Gastroesophageal sphincter (tissue), 3 donors: ENCODE data around the gene ALDOB.

Experiments
- EP300 ChIP-seq: sonication (generic); formaldehyde crosslinking; IDR thresholded peaks from one replicate; pipeline ENCODE4 v1.6.1; 2017; ENCODE audit warnings: antibody characterized with exemption, mild to moderate bottlenecking
- POLR2A ChIP-seq, 2 donors: fragments of 450-650 bp; IDR thresholded peaks; one replicate each; pipeline ENCODE4 v1.6.1; 2017; ENCODE audit warnings: antibody characterized with exemption in 2 of 2, mild to moderate bottlenecking in 2 of 2, moderate library complexity in 1 of 2
- POLR2AphosphoS5 ChIP-seq: sonication (generic); formaldehyde crosslinking; IDR thresholded peaks from one replicate; pipeline ENCODE4 v1.6.1; 2017; ENCODE audit warnings: antibody characterized with exemption
- TF ChIP-seq, protein P1 (sequence below), 4 experiments: fragments of 200-600 bp in 2 of 4; fragments of 450-650 bp in 2 of 4; sonication (generic) in 1 of 4; IDR thresholded peaks; one replicate each; pipeline ENCODE4 v1.5.1; 2017 to 2019; ENCODE audit warnings: antibody characterized with exemption in 4 of 4, mild to moderate bottlenecking in 2 of 4, moderate library complexity in 2 of 4

DNA sequence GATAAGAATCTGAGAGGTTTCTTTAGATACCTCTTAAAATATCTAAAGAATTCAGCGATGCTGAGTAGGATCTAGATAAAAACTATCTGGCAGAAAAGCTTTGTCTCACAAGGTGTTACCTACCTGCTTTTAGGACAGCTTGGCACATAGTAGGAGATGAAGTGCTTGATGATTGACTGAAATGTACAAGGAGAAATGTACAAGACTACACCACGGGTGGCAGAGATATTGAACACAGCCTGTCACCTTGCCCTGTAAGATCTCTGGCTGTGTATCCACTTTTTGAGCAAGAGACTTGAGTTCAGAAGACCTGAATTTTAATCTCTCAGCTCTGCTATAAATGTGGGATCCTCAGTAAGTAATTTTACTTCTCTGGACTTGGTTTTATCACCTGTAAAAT is 15.7 kb downstream of the ALDOB start:
- TF ChIP-seq, protein P1, sequence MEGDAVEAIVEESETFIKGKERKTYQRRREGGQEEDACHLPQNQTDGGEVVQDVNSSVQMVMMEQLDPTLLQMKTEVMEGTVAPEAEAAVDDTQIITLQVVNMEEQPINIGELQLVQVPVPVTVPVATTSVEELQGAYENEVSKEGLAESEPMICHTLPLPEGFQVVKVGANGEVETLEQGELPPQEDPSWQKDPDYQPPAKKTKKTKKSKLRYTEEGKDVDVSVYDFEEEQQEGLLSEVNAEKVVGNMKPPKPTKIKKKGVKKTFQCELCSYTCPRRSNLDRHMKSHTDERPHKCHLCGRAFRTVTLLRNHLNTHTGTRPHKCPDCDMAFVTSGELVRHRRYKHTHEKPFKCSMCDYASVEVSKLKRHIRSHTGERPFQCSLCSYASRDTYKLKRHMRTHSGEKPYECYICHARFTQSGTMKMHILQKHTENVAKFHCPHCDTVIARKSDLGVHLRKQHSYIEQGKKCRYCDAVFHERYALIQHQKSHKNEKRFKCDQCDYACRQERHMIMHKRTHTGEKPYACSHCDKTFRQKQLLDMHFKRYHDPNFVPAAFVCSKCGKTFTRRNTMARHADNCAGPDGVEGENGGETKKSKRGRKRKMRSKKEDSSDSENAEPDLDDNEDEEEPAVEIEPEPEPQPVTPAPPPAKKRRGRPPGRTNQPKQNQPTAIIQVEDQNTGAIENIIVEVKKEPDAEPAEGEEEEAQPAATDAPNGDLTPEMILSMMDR (IDR thresholded peaks at IDR 0.05), result no peak
- no peak for TF ChIP-seq EP300
- no peak for TF ChIP-seq POLR2AphosphoS5
- TF ChIP-seq POLR2A (IDR thresholded peaks at IDR 0.05), result no peak
